Inflammatory macrophage (primary cell): ENCODE results near the gene COPG2.
"Not testable (repeated sequence)": the region's sequence is repeated elsewhere in the genome, so short reads cannot be mapped to it uniquely, and the experiment has no call there.

Experiments
- DNase-seq, 2 donors: peaks; one replicate each; pipeline ENCODE4 v3.0.0-alpha.2; 2020 to 2022

COPG2 gene

DNA sequence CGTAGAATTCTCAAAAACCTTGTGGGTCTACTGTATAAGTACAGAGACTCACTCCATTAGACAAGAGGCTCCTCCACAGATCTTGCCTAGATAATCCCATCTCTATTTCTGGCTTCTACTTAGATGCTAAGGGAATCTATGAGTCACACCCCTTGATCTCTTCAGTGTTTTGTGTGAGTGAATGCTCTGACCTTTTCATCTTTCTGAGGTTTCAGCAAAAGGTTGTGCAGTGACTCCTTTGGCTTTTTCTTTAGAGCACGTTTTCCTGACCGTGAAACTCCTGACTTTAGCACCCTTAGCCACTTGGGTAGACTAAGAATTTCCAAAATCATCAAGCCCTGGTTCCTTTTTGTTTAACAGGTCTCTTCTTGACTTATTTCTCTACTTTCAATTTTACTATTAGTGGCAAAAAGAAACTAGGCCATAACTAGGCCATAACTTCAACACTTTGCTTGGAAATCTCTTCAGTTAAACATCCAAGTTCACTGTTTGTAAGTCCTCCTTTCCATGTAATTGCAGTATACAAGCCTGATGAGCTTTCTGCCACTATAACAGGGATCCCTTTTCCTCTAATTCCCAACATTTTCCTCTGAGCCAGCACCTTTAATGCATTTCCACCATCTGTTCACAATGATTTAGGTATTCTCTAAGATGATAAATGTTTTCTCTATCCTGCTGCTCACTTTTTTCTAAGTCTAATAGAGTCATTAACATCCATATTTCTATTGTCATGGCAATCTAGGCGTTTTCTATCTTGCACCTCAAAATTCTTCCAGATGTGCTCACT lies 19.4 kb downstream of the COPG2 start:
- no peak for DNase-seq

DNA sequence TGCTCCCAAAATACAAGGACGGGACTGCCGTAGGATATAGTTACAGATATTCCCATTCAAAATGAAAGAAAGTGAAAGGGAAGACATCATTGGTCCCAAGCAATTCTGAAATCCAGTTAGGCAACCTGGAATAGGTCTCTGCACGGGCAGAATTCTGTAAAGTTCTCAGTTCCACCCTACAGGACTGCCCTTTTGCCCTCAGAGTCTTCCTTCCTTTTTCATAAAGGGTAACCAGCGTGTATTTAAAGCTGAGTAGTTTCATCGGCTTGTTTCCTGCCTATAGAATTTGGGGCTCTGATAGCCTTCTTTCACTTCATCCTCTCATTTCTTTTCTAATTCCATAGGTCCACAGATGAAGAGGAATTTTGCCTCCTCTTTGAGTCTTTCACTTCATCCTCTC lies 20.0 kb downstream of the COPG2 start:
- no peak for DNase-seq

- DNase-seq = no peak
Measured at GRCh38 chr7:130642383-130642782, 26.2 kb downstream of the COPG2 start.

GRCh38 chr7:130641497-130641896 lies 27.1 kb downstream of the COPG2 start:
- DNase-seq = no peak

DNA sequence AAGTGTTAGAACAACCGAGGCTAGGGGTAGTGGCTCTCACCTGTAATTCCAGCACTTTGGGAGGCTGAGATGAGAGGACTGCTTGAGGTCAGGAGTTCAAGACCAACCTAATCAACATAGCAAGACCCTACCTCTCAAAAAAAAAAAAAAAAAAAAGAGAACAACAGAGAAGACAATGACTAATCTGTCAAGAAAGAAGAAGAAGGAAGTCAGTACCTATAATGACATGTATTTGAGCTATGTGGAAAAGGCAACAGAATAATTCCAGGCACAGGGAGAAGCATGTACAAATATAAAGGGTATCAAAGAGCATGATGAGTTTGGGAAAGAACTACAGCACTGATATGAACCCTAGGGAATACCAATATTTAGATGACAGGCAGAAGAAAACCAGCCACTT lies 27.5 kb downstream of the COPG2 start:
- no peak for DNase-seq

DNA sequence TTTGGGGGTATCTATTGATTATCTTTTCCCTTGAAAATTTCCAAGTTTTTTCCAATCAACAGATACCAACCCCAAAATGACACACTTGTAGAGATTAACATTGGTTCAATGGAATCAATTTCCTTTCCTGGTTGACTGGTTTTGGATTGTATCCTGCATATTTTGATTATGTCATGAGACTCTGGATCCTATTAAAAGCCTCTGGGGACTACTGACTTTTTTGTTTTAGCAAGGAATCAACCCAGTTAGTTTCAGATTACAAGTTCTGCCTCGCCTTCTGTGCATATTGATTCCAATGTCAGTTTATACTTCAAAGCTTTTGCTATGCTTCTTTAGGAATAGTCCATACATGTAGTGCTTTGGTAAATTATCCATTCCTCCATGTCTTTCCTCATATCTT lies 29.2 kb downstream of the COPG2 start:
- no peak for DNase-seq

- DNase-seq = no peak
Measured at GRCh38 chr7:130632111-130632510, 36.4 kb downstream of the COPG2 start.

DNA sequence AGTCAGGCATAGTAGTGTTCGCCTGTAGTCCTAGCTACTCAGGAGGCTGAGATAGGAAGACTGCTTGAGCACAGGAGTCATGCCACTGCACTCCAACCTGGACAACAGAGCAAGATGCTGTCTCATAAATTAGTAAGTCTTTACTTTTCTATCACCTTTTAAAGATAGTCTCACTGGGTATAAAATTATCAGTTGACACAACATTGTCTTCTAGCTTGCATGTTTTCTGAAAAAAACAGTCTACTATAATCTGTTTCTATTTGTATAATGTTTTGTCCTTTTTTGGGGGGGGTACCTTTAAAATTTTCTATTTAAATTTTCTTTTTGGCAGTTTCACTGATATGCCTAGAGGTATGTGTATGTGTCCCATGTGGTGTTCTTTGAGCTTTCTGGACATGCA lies 39.6 kb downstream of the COPG2 start:
- no peak for DNase-seq

DNA sequence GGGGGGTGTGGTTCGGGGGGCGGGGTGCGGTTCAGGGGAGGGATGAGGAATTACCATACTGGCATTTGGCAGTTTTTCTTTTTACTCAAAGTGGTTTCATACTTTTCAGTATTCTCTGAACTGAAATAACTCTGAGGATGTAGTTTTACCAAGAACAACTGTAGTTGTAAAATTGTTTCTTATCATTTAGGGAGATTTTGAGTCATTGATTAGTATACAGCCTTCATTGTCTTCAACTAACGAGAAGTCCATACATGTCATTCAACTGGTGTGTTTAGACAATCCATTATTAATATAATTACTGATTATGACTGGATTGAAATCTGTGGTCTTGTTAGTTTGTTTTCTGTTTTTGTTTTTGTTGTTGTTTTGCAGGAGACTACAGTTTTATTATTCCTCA lies 40.8 kb downstream of the COPG2 start:
- no peak for DNase-seq

DNA sequence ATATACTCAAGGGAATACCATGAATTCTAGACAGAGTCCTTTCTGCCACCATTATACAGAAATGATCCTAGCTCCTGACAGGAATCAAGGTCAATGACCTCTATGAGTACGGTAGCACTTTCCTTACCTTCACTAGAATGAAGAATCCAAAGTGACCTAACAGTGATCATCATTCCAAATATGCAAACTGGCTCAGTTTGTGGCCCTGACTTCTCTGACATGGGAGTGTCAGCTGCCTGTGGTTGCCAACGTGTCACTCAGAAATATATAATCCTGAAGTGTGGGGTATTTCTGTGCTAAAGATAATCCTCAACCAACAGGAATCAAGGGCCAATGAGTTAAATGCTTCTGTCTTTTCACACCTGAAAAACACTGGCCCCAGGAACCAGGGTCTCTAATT lies 45.7 kb downstream of the COPG2 start:
- DNase-seq = no peak

- DNase-seq = no peak
Measured at GRCh38 chr7:130615583-130615982, 53.0 kb downstream of the COPG2 start.

DNA sequence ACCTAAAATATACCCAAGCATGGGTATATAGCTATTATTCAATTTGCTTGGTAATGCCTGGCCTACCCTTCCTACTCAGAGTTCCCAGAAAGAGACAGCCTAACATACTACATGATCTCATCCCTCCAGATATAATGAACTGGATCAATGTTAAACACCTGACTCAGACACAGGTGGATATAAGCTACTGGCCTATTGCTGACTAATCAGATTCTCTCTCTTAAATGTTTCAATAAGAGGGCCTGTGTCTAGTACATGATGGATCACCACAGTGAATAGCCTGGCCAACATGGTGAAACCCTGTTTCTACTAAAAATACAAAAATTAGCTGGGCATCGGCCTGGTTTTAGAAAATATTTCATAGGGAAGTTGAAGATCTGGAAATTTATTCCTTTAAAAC lies 54.1 kb downstream of the COPG2 start:
- no peak for DNase-seq

DNA sequence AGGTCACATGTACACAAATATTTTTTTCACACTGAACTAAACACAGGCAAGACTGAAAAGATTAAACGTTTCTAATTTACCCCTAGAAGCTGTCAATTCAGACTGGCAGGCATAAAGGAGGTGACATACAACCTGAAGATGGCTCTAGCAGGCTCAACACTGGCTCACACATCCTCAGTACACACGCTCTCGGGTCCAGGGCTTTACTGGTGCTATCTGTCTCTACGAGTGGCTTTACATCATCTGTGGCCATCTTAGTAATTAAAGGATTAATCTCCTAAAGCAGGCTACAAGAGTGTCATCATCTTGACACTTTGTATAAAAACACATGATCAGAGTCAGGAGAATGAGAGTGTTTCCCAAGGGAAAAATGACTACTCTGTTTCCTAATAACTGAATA lies 57.3 kb downstream of the COPG2 start:
- no peak for DNase-seq

DNA sequence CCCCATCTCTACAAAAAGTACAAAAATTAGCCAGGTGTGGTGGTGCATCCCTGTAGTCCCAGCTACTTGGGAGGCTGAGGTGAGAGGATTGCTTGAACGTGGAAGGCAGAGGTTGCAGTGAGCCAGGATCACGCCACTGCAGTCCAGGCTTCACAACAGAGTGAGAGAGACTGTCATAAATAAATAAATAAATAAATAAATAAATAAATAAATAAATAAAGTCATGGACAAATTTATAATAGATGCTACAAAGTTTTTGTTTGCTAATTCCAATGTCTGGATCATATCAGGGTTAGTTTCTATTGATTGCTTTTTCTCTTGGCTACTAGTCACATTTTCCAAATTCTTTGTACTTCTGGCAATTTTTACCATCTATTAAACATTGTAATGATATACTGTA lies 61.5 kb downstream of the COPG2 start:
- not testable (repeated sequence) for DNase-seq

- DNase-seq = no peak
Measured at GRCh38 chr7:130606161-130606560, 62.4 kb downstream of the COPG2 start.

- DNase-seq = no peak
Measured at GRCh38 chr7:130598056-130598455, 70.5 kb downstream of the COPG2 start.

DNA sequence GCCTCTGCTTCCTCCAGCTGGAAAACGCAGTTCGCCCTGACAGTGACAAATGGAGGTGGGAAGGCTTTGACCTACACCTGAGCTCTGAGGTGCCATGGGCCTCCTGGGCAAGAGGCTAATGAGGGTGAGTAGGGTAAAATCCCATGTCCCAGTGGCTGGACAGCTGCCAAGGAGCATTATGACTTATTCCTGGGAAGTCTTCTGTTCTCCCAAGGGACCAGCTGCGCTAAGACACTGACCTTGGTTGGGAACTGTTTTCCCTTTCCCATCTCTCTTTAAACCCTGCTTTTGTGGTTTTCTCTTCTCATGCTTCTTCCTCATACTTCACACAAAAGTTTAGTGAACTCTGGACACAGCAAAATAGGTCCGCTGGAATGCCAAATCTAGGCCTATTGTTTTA lies 72.6 kb downstream of the COPG2 start:
- no peak for DNase-seq

- DNase-seq = no peak
Measured at GRCh38 chr7:130593033-130593432, 75.5 kb downstream of the COPG2 start.

GRCh38 chr7:130591464-130591863 lies 77.1 kb downstream of the COPG2 start:
- not testable (repeated sequence) for DNase-seq

- not testable (repeated sequence) for DNase-seq
Measured at GRCh38 chr7:130585932-130586331, 82.6 kb downstream of the COPG2 start.

DNA sequence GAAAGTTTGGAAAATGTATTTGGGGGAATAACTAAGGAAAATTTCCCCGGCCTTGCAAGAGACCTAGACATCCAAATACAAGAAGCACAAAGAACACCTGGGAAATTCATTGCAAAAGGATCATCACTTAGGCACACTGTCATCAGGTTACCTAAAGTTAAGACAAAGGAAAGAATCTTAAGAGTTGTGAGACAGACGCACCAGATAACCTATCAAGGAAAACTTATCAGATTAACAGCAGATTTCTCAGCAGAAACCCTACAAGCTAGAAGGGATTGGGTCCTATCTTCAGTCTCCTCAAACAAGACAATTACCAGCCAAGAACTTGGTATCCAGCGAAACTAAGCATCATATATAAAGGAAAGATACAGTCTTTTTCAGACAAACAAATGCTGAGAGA lies 93.4 kb downstream of the COPG2 start:
- DNase-seq = not testable (repeated sequence)

DNA sequence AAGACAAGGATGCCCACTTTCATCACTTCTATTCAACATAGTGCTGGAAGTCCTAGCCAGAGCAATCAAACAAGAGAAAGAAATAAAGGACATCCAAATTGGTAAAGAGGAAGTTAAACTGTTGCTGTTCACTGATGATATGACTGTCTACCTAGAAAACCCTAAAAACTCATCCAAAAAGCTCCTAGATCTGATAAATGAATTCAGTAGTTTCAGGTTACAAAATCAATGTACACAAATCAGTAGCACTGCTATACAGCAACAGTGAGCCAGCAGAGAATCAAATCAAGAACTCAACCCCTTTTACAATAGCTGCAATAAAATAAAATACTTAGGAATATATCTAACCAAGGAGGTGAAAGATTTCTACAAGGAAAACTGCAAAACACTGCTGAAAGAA lies 98.4 kb downstream of the COPG2 start:
- not testable (repeated sequence) for DNase-seq

GRCh38 chr7:130566898-130567280 lies 101.7 kb downstream of the COPG2 start:
- no peak for DNase-seq

DNA sequence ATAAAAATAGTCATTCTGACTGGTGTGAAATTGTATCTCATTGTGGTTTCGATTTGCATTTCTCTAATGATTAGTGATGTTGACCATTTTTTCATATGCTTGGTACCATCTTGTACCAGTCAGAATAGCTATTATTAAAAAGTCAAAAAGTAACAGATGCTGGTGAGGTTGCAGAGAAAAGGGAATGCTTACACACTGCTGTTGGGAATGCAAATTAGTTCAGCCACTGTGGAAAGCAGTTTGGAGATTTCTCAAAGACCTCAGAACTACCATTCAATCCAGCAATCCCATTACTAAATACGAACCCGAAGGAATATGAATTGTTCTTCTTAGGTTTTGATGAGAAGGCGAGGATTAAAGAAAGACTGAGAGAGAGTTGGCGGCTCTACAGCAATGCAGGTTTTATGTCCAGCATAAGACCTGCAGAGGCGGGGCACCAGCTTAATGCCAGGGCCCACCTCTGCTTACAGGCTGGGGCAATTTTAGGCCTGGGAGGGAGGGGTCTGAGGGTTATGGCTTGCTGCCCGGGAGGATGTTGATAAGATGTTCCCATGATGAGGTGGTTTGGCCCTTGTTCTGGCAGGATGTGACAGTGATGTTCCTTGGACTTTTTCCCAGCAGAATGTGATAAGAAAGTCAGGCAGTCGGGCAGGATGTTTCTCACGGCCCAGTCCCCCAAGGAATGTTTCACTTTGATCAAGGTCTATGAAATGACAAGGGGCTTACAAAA lies 102.2 kb downstream of the COPG2 start:
- DNase-seq = no peak
